GM18858 (cell line): ENCODE data around the gene NINJ2.

ENCODE experiments used
- ATAC-seq: cut with Tn5 transposase; IDR thresholded peaks from one replicate; pipeline ENCODE4 v1.9.1; 2021; ENCODE audit not compliant: unreplicated experiment

Gene NINJ2

GRCh38 chr12:535396-535795 is 127.8 kb downstream of the NINJ2 start:
- ATAC-seq, result no peak

DNA sequence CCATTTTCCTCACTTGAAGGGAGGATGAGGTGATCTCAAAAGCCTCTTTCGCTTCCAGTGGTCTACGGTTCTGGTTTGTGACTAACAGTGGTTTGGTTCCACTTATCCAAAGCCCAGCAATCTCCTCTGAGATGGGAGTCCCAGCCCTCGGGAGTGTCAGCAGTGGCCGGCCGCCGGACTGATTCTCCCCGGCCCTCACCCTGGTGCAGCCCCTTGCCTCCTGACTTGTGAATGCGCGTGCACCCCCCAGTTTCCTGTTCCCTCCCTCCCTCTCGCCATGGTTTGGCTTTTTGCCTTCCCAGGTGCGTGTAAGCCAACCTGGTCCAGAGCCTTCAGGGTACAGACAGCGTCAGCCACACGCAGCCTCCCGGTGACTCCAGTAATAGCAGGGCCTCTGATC is 129.0 kb downstream of the NINJ2 start:
- no peak for ATAC-seq

DNA sequence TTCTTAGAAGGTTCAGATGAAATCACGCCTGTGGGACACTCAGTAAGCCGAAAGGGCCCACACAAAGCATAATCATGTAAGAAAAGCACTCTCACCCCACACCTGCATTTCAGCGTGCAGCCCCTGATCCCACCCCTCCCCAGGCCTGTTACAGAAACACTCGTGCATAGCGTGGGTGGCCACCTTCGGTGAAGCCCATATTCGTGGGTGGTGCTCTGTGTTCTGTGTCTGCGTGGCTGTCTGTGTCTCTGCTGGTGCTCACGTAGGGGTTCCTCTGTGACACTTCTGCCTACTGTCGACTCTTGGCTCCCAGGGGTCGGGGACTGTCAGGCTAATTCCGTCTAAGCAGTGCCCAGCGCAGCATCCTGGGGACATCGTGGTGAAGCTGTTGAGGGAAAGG is 129.5 kb downstream of the NINJ2 start:
- no peak for ATAC-seq

- ATAC-seq, result no peak
Measured at GRCh38 chr12:532908-533565, 130.2 kb downstream of the NINJ2 start.

- ATAC-seq, result no peak
Measured at GRCh38 chr12:531951-532585, 131.2 kb downstream of the NINJ2 start.

GRCh38 chr12:530821-531220 is 132.4 kb downstream of the NINJ2 start:
- ATAC-seq, result no peak

DNA sequence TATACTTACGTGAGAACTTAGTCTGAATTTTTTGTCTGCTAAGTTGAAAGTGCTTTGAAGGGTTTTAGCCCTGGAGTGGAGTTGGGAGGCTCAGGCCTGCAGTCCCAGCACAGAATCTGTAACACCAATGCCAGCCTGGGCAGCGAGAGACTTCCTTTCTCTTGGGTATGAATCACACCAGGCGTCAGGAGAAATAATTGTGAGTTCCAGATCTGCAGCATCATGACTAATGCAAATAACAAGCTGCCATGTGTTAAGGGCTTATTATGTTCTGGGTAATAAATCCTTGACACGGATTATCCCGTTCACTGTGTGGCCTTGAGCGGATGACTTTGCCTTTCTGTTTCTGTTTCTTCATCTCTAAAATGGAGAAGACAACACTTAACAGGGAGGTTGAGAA is 132.9 kb downstream of the NINJ2 start:
- no peak for ATAC-seq

- ATAC-seq, result no peak
Measured at GRCh38 chr12:527729-528128, 135.5 kb downstream of the NINJ2 start.

- no peak for ATAC-seq
Measured at GRCh38 chr12:527241-527640, 136.0 kb downstream of the NINJ2 start.

GRCh38 chr12:526089-526488 is 137.2 kb downstream of the NINJ2 start:
- no peak for ATAC-seq

DNA sequence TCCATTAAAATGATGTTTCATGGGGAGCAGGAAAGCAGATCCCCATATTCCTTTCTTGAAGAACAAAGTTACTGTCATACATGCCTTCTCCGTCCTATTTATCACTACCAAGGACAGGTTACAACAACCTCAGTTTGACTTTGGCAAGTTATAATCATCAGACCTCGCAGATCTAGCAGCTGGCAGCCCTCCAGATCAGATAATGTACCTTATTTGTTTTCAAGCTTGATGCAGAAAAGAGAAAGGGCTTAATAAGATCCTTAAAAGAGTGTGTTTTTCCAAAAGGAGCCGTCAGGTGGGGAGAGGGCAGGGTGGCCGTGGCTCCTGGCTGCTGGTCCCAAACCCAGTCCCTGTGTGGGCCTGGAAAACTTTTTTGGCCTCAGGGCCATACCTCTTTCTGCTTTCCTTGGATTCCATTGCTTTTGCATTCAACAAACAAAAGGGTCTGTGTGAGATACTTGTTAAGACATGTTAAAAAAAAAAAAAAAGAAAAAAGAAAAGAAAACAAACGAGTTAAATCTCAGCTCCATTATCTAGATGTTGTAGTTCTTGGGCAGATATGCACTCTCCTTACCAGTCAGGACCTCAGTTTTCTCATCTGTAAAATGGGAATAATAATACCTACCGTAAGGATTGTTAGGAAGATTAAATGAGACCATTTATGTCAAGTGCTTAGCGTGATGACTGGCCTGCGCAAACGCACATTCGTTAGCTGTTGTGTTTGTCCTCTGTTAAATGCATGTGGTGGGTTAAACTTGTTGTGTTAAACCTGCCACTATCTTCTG is 138.9 kb downstream of the NINJ2 start:
- no peak for ATAC-seq

GRCh38 chr12:522692-523378 is 140.4 kb downstream of the NINJ2 start:
- ATAC-seq, result no peak

DNA sequence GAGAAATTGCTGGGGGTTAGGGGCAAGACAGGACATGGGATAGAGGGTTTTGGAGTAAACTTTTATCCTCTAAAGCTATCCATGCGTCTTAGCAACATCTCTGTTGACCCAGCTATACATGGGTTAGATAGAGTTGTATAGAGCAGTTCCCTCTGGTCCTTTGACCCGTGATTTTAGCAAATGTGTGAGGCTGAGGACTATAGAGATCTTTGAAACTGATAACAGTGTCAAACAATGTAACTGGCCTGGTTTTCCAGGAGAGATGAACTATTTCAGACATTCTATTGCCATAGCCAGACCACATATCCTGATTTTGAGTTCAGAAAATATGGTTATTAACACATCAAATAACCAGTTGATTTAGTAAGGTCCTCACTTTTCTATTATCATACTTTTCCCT is 143.1 kb downstream of the NINJ2 start:
- ATAC-seq, result no peak

- ATAC-seq, result no peak
Measured at GRCh38 chr12:517538-517937, 145.7 kb downstream of the NINJ2 start.
